PFSK-1 (cell line): Measurements from ENCODE around the gene LCK.

Experiments
- FOXP2 ChIP-seq: optimal IDR thresholded peaks from 2 replicates; pipeline ENCODE3; 2011; ENCODE audit warnings: borderline replicate concordance, control low read depth, inconsistent platforms; ENCODE audit not compliant: insufficient read depth; ENCODE audit errors: extremely low read length, extremely low read depth
- POLR2AphosphoS5 ChIP-seq: IDR thresholded peaks from 2 replicates; pipeline ENCODE4 v1.6.1; 2012; ENCODE audit warnings: low read depth, mild to moderate bottlenecking, control low read depth, low read length, moderate library complexity
- SIN3A ChIP-seq: IDR thresholded peaks from 2 replicates; pipeline ENCODE4 v1.6.1; 2012; ENCODE audit warnings: mild to moderate bottlenecking, low read length, moderate library complexity, borderline replicate concordance; ENCODE audit not compliant: insufficient read depth
- TAF1 ChIP-seq: IDR thresholded peaks from 2 replicates; pipeline ENCODE4 v1.6.1; 2012; ENCODE audit warnings: low read length, control low read depth, borderline replicate concordance; ENCODE audit not compliant: insufficient read depth
- TF ChIP-seq, protein P1 (sequence below), 2 experiments: IDR thresholded peaks; 2 replicates each; pipeline versions ENCODE4 v1.6.1 to v1.8.0; 2011 to 2012; ENCODE audit warnings: low read depth in 2 of 2, low read length in 2 of 2, control low read depth in 1 of 2, inconsistent platforms in 1 of 2, mild to moderate bottlenecking in 1 of 2, moderate library complexity in 1 of 2; ENCODE audit not compliant: insufficient read depth in 1 of 2

The LCK gene

DNA sequence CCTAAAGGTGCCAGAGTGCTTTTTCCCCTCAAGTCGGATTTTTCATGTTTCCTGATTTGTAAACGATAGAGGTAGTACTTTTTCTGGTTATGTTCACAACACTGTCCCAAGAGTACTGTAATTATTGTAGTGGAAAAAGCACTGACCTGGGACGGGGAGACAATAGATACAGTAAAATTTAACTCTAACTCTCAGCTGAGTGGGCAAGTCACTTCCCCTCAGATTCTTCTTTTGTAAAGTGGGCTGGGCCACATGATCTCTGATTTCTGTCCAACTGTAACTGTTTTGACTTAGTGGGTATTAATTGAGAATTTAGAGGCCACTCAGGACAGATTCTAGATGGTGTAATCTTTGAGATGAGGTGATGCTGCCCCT lies 65.8 kb downstream of the LCK start:
- TF ChIP-seq, protein P1, sequence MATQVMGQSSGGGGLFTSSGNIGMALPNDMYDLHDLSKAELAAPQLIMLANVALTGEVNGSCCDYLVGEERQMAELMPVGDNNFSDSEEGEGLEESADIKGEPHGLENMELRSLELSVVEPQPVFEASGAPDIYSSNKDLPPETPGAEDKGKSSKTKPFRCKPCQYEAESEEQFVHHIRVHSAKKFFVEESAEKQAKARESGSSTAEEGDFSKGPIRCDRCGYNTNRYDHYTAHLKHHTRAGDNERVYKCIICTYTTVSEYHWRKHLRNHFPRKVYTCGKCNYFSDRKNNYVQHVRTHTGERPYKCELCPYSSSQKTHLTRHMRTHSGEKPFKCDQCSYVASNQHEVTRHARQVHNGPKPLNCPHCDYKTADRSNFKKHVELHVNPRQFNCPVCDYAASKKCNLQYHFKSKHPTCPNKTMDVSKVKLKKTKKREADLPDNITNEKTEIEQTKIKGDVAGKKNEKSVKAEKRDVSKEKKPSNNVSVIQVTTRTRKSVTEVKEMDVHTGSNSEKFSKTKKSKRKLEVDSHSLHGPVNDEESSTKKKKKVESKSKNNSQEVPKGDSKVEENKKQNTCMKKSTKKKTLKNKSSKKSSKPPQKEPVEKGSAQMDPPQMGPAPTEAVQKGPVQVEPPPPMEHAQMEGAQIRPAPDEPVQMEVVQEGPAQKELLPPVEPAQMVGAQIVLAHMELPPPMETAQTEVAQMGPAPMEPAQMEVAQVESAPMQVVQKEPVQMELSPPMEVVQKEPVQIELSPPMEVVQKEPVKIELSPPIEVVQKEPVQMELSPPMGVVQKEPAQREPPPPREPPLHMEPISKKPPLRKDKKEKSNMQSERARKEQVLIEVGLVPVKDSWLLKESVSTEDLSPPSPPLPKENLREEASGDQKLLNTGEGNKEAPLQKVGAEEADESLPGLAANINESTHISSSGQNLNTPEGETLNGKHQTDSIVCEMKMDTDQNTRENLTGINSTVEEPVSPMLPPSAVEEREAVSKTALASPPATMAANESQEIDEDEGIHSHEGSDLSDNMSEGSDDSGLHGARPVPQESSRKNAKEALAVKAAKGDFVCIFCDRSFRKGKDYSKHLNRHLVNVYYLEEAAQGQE (IDR thresholded peaks at IDR 0.05; ENCODE audit: insufficient read depth in 1 of 2, low read depth in 2 of 2, low read length in 2 of 2), result no peak
- TF ChIP-seq TAF1 (no peak), SIN3A (no peak), POLR2AphosphoS5 (no peak), FOXP2 (no peak)

GRCh38 chr1:32318127-32318869 lies 67.2 kb downstream of the LCK start:
- no peak for TF ChIP-seq FOXP2
- no peak for TF ChIP-seq POLR2AphosphoS5
- TF ChIP-seq, protein P1 (IDR thresholded peaks at IDR 0.05; ENCODE audit: insufficient read depth in 1 of 2, low read depth in 2 of 2, low read length in 2 of 2), result no peak
- no peak for TF ChIP-seq SIN3A
- no peak for TF ChIP-seq TAF1

- TF ChIP-seq, protein P1 (IDR thresholded peaks at IDR 0.05; ENCODE audit: insufficient read depth in 1 of 2, low read depth in 2 of 2, low read length in 2 of 2), result no peak
- 0 out of 2 replicates have a peak, but pooled peaks have one; percentile 36 for TF ChIP-seq SIN3A
- TF ChIP-seq FOXP2, result peak; percentile 67
Observed at GRCh38 chr1:32321712-32322291, 70.7 kb downstream of the LCK start.

DNA sequence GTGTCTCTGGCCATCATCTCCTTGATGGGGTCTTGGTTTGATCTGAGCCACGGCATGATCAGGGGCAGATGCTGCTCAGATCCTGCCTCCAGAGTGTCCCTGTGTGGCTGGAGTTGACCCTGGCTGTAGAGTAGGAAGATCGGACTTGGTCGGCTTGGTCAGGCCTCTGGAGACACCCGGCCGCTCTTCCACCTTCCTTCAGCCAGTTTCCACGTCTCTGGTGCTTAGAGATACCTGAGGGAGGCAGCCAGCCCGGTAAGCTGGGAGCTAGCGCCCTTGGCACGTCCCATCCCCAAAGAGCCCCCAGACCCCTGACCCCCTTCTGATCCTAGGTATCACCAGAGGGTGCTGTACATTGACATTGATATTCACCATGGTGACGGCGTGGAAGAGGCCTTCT lies 76.1 kb downstream of the LCK start:
- TF ChIP-seq, protein P1 (IDR thresholded peaks at IDR 0.05; ENCODE audit: insufficient read depth in 1 of 2, low read depth in 2 of 2, low read length in 2 of 2), result no peak
- TF ChIP-seq TAF1 (no peak), SIN3A (no peak), POLR2AphosphoS5 (no peak), FOXP2 (no peak)

- TF ChIP-seq SIN3A (no peak), TAF1 (no peak), POLR2AphosphoS5 (no peak), FOXP2 (no peak)
- TF ChIP-seq, protein P1 (IDR thresholded peaks at IDR 0.05; ENCODE audit: insufficient read depth in 1 of 2, low read depth in 2 of 2, low read length in 2 of 2), result no peak
Observed at GRCh38 chr1:32329931-32330466, 78.9 kb downstream of the LCK start.
